ENCODE measurements around the gene B4GALT7.
"Not testable (repeated sequence)": the region's sequence is repeated elsewhere in the genome, so short reads cannot be mapped to it uniquely, and the experiment has no call there.

Gene B4GALT7, protein sequence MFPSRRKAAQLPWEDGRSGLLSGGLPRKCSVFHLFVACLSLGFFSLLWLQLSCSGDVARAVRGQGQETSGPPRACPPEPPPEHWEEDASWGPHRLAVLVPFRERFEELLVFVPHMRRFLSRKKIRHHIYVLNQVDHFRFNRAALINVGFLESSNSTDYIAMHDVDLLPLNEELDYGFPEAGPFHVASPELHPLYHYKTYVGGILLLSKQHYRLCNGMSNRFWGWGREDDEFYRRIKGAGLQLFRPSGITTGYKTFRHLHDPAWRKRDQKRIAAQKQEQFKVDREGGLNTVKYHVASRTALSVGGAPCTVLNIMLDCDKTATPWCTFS

GRCh38 chr5:177599731-177600507, at the start of gene B4GALT7:
Gene B4GALT7 (plus strand): TSS chr5:177600132. CDS start chr5:177600211, 79 bp downstream.
- no peak for DNase-seq

DNA sequence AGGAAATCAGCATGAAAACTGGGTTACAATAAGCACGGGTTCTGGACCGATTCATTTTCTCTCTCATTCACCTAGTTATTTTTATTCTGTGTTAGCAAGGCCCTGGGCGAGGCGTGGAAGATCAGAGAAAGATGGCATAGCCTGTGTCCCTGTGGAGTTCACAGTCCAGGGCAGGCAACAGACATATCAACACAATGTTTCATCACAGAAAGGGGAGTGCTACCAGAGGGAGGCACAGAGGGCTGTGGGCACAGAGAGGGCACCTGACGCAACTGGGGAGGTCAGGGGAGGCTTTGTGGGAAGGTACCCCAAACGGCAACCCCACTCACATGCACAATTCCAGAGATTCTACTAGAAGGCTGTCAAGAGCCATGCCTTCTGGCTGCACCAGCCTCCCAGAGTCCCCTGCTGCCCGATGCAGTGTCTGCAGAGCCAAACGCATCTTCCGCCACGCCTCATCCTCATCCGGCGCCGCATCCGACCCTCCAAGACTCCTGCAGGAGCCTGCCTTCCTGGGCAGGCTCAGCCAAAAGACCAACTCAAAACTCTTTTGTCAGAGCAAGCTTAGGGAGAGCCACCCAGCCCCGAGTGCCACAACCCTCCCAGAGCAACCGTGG, 47.0 kb upstream of the B4GALT7 start:
- no peak for DNase-seq

- no peak for DNase-seq
Observed at GRCh38 chr5:177553671-177554429, 46.1 kb upstream of the B4GALT7 start.

DNA sequence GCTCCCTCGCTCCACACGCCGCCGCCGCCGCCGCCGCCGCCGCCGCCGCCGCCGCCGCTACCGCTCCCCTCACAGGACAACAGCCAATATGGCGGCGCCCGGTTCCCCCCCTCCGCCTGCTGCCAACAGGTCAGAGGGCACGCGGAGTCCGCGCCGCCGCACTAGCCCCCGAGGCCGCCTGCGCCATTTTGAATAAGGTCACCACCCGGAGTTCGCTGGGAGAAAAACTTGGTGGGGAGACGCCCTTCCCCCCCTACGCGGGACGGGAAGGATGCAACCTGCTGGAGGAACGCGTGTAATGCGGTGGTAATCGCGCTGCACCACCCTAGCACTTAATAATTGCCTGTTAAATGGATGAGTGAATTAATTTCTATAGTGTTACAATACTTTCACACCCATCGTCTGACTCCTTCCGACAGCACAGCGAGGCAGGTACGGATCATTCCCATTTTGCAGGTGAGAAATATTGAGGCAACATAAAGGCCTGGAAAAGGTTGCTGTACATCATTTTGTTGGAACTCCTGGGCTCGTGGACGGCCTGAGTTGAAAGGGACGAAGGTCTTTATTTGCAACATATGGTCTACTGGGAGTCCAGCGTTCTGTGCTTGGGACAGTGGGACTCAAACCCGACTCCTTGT, 45.3 kb upstream of the B4GALT7 start, which contains the start of gene FAM193B:
Gene FAM193B (minus strand): TSS at position 90 of the 638 bp plus-strand sequence. CDS start 105 bp downstream, outside the sequence.
- peak; percentile 52 for DNase-seq

GRCh38 chr5:177555228-177555627, 44.7 kb upstream of the B4GALT7 start:
- no peak for DNase-seq

DNA sequence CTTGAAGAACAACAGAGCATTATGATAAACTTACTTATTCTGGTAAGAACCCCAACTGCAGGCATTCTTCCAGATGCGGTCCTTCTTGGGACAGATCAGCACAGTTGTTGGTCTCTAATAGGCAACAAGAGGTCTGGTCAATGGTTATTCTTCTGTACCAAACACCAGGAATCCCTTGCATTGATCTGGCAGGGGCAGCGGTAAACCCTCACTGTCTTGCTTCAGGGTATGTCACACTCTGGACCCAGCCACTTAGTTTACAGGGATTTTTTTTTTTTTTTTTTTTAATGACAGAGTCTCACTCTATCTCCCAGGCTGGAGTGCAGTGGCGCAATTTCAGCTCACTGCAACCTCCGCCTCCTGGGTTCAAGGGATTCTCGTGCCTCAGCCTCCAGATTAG, 44.3 kb upstream of the B4GALT7 start:
- DNase-seq = no peak

GRCh38 chr5:177557041-177557647, 42.8 kb upstream of the B4GALT7 start:
- DNase-seq = no peak

- DNase-seq = no peak
Observed at GRCh38 chr5:177557796-177558195, 42.1 kb upstream of the B4GALT7 start.

GRCh38 chr5:177559446-177559941, 40.4 kb upstream of the B4GALT7 start:
- not testable (repeated sequence) for DNase-seq

- no peak for DNase-seq
Observed at GRCh38 chr5:177565046-177565445, 34.9 kb upstream of the B4GALT7 start.

GRCh38 chr5:177568326-177568725, 31.6 kb upstream of the B4GALT7 start:
- no peak for DNase-seq

GRCh38 chr5:177569894-177570293, 30.0 kb upstream of the B4GALT7 start:
- no peak for DNase-seq

DNA sequence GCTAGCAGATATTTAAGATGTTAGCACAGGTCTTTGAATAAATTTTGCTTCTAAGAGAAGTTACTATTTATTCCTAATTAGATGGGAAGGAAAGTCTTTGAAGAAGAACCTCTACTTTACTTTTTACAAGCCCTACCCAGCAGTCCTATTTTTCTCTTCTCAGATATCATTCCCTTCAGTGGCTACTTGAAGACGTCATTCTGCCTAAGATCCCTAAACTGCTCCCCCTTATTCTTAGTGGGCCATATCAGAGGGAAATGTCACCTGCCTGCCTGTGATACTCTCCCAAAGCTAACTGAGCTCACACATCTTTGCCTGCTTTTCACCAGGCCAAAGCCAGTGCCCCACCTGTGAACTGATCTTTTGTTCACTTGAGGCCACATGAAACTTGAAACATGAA, 24.4 kb upstream of the B4GALT7 start:
- no peak for DNase-seq

- DNase-seq = no peak
Observed at GRCh38 chr5:177576169-177576568, 23.8 kb upstream of the B4GALT7 start.

GRCh38 chr5:177578316-177578715, 21.6 kb upstream of the B4GALT7 start:
- DNase-seq = no peak

DNA sequence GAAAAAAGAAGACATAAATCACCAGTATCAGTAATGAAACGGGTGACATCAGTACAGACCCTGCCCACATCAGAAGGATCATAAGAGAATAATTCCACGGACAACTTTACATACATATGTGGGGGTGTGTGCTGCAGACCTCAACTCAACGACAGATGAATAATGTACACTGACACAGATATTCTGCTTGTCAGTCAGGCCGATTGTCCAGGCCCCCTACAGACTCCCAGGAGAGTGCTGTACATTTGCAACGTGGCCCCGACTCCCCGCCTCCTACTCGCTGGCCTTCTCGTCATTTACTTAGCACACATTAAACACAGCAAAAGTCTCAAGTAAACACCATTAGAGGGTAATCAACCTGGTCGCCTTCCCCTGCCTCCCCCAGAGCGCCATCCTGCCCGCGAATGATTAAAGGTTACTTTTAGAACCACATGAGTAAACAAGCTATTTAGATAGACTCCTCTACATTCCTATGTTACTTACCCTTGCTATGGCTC, 11.5 kb upstream of the B4GALT7 start:
- DNase-seq = no peak

- no peak for DNase-seq
Observed at GRCh38 chr5:177590406-177590805, 9.5 kb upstream of the B4GALT7 start.

GRCh38 chr5:177591690-177592009, 8.3 kb upstream of the B4GALT7 start:
- DNase-seq = no peak

GRCh38 chr5:177592010-177592834, 7.7 kb upstream of the B4GALT7 start, which contains the start of gene TMED9:
Gene TMED9 (plus strand): TSS chr5:177592203. CDS start chr5:177592215, 12 bp downstream.
- peak; percentile 71 for DNase-seq

GRCh38 chr5:177592905-177593304, 7.0 kb upstream of the B4GALT7 start:
- DNase-seq = no peak

- no peak for DNase-seq
Observed at GRCh38 chr5:177593511-177593910, 6.4 kb upstream of the B4GALT7 start.

All from NCI-H2081 treated with DMSO at 0.1 percent for 48 hours (cell line).